Head of caudate nucleus (tissue), 42 donors: ENCODE measurements around the gene GOLGA5.
"Not testable (repeated sequence)": the region's sequence is repeated elsewhere in the genome, so short reads cannot be mapped to it uniquely, and the experiment has no call there.

Experiments
- DNase-seq, 42 donors: peaks; one replicate each; pipeline versions ENCODE4 v3.0.0 to v3.0.0-alpha.2; 2020 to 2021; ENCODE audit warnings: mixed read lengths in 7 of 42
- intact Hi-C: fragments of 100-400 bp; cut with DNase I; formaldehyde crosslinking; loops from one replicate; pipeline ENCODE4 v1.15.0; 2022

GOLGA5 gene

DNA sequence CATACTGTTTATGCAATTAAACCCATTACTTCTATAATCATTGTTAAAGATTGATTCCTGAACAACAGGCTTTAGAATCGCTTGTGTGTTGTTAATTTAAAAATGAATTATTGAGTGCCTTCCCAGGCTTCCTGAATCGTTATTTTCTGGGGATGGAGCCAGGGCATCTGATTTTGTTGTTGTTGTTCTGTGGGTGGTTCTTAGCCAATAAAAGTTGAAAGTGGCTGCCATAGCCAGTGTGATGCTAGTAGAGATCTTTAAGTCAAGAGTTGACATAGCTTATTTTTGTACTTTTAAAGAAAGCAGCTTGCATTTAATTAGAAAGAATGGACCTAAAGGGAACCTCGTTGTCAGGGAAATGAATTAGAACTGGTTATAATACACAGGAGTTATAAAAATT is 6.4 kb downstream of the GOLGA5 start:
- intact Hi-C loops: no loop called here
- no peak for DNase-seq

- intact Hi-C loops: no loop called here
- no peak for DNase-seq
Observed at GRCh38 chr14:92801917-92802316, 7.8 kb downstream of the GOLGA5 start.

DNA sequence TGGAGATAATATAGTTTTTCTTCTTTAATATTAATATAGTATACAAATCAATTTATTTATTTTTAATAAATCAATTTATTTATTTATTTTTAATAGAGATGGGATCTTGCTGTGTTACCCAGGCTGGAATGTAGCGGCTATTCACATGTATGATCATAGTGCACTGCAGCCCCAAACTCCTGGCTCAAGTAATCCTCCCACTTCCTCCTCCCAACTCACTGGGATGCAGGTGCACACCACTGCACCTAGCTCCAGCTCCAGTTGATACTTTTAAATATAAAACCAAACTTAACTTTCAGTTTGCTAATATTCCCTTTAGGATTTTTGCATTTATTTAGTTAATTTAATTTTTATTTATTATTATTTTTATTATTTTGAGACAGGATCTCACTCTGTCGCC is 8.6 kb downstream of the GOLGA5 start:
- intact Hi-C loops: no loop called here
- DNase-seq: no peak

- no peak for DNase-seq
- intact Hi-C loops: no loop called here
Observed at GRCh38 chr14:92813201-92813600, 19.1 kb downstream of the GOLGA5 start.

- no peak for DNase-seq
- intact Hi-C loops: no loop called here
Observed at GRCh38 chr14:92819011-92819597, 25.0 kb downstream of the GOLGA5 start.

- intact Hi-C loops: not testable (repeated sequence)
- peak in 6 of 42 donors; percentile 18 to 49 (median 36) for DNase-seq
Observed at GRCh38 chr14:92819680-92820535, 25.8 kb downstream of the GOLGA5 start.

- intact Hi-C loops, DNase-seq: not testable (repeated sequence)
Observed at GRCh38 chr14:92820536-92820840, 26.4 kb downstream of the GOLGA5 start.

DNA sequence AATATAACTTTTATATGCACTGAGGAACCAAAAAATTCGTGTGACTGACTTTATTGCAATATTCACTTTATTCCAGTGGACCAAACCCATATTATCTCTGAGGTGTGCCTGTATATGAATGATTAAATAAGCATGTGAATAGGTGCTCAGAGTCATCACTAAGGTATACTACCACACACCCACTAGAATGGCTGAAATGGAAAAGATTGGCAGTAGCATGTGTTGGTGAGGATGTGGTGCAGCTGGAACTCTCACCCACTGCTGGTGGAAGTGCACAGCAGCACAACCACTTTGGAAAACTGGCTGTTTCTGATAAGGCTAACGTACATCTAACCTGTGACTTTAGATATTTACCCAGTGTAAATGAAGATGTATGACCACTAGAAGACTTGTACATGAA is 36.8 kb downstream of the GOLGA5 start:
- DNase-seq: no peak
- intact Hi-C loops: no loop called here

GRCh38 chr14:92832137-92832700 is 38.1 kb downstream of the GOLGA5 start:
- intact Hi-C loops: no loop called here
- no peak for DNase-seq

GRCh38 chr14:92841930-92842329 is 47.8 kb downstream of the GOLGA5 start:
- intact Hi-C loops: no loop called here

GRCh38 chr14:92844204-92844603 is 50.1 kb downstream of the GOLGA5 start:
- intact Hi-C loops: no loop called here
- DNase-seq: no peak

More at GRCh38 chr14:92841930-92842329, 47.8 kb downstream of the GOLGA5 start:
- no peak for DNase-seq

- intact Hi-C loops: no loop called here
- no peak for DNase-seq
Observed at GRCh38 chr14:92846162-92846897, 52.2 kb downstream of the GOLGA5 start.

DNA sequence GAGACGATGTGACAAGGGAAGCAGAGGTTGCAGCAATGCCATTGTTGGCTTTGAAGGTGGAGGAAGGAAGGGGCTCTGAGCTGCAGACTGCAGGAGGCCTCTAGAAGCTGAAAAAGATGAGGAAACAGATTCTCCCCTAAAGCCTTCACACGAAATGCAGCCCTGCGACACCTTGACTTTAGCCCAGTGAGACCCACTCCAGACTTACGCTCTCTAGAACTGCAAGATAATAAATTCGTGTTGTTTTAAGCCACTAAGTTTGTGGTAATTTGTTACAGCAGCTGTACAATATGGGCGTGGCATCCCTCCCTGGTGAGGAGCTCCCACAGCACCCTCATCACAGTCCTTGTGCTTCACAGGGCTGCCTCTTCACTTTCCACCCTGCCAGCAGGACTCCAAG is 53.2 kb downstream of the GOLGA5 start:
- no peak for DNase-seq
- intact Hi-C loops: no loop called here

GRCh38 chr14:92847749-92848148 is 53.6 kb downstream of the GOLGA5 start:
- intact Hi-C loops: no loop called here

GRCh38 chr14:92848887-92849286 is 54.8 kb downstream of the GOLGA5 start:
- no peak for DNase-seq
- intact Hi-C loops: no loop called here

More at GRCh38 chr14:92847749-92848148, 53.6 kb downstream of the GOLGA5 start:
- DNase-seq: no peak

GRCh38 chr14:92850492-92850891 is 56.4 kb downstream of the GOLGA5 start:
- intact Hi-C loops: no loop called here
- no peak for DNase-seq

GRCh38 chr14:92853136-92853535 is 59.0 kb downstream of the GOLGA5 start:
- intact Hi-C loops: not testable (repeated sequence)

GRCh38 chr14:92860049-92860840 is 66.1 kb downstream of the GOLGA5 start:
- peak in 11 of 42 donors; percentile 5 to 54 (median 23) for DNase-seq
- intact Hi-C loops: no loop called here

More at GRCh38 chr14:92853136-92853535, 59.0 kb downstream of the GOLGA5 start:
- DNase-seq: not testable (repeated sequence)
